Endometrium (tissue), 2 donors: ENCODE measurements around the gene BLACAT1.

ENCODE experiments used
- FAIRE-seq: peaks from 2 replicates; lab custom pipeline; 2012; peaks lifted over from hg19 to GRCh38; lab: Jason Lieb, UNC
- donor health status: control.
- donor health status: control.

The BLACAT1 gene

GRCh38 chr1:205456868-205457745 lies 1.3 kb upstream of the BLACAT1 start:
- FAIRE-seq = no peak

DNA sequence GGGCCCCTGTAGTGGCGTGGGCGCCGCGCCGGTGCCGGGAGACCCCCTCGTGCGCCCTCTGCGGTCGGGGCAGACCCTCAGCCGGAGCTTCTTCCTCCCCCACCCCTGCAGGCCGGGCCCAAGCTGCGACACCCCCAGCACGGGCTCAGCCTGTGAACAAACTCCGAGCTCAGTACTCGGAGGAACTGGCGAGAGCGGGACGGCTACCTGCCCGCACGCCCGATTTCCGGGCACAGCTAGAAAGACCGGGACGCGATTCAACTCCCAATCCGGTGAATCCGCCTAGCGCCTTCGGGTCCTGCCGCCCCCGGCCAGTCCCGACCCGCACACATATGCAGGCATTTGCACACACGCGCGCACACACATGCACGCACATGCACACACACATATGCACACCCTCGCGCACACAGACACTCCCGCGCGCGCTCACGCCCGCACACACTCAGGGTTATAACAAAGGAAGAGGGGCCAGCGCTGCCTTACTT lies 580 bp upstream of the BLACAT1 start:
- no peak for FAIRE-seq

GRCh38 chr1:205454903-205455335 lies 926 bp downstream of the BLACAT1 start:
- no peak for FAIRE-seq

DNA sequence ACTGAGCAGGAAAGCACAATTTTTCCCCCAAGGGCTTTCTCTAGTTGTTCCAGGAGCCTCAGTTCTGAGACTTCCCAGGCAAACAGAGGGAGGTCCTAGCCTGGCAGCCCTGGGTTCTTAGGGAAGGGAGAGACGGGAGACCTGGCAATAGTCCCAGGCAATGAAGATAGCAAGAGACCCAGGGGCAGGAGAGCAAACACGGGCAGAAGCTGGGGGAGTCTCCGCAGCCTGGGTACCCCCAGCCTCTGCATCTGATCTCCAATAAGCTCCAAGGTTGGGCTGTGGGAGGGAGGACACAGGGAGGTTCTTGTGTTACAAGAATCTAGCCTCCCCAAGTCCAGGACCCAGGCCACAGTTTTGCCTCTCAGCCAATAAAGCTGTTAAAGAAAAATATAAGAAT lies 2.4 kb downstream of the BLACAT1 start:
- FAIRE-seq = no peak

- FAIRE-seq = no peak
These were observed 2.9 kb downstream of the BLACAT1 start for GRCh38 chr1:205452933-205453332.

- FAIRE-seq = no peak
These were observed 3.5 kb downstream of the BLACAT1 start for GRCh38 chr1:205452364-205452763.

- no peak for FAIRE-seq
These were observed 4.1 kb downstream of the BLACAT1 start for GRCh38 chr1:205451759-205452164.

- no peak for FAIRE-seq
These were observed 4.6 kb downstream of the BLACAT1 start for GRCh38 chr1:205451202-205451601.

- no peak for FAIRE-seq
These were observed 5.4 kb downstream of the BLACAT1 start for GRCh38 chr1:205450448-205450847.

DNA sequence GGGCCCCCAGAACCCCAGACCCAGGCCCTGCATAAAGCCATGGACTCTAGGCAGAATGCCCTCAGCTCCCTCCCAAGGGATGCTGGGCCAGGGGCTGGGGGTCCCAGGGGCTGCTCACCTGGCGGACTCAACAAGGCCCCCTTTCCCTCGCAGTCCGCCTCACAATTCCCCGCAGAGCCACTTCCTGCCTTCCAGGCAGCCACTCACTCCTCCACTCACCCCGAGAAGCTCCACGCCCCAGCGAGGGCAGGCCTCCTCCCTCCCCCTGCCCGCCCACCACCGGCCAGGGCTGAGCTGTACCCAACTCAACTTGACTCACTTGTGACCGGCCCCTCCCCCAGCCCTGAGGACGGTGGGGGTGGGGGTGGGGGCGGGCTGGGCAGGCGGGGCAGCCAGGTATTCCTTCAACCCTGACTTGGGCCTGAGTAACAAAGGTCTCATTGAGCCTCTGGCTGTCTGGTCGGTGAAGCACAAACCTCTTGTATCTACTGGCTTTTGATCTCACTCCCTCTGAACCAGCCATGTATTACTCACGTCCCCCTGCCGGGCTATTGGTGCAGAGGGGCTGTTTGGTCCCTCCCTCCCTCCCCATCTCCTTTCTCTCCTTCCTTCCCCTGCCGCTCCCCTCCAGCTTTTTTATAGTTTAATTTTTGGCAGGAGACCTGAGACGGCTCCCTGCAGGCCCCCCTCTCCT lies 5.9 kb downstream of the BLACAT1 start:
- no peak for FAIRE-seq

- no peak for FAIRE-seq
These were observed 6.5 kb downstream of the BLACAT1 start for GRCh38 chr1:205449254-205449749.

DNA sequence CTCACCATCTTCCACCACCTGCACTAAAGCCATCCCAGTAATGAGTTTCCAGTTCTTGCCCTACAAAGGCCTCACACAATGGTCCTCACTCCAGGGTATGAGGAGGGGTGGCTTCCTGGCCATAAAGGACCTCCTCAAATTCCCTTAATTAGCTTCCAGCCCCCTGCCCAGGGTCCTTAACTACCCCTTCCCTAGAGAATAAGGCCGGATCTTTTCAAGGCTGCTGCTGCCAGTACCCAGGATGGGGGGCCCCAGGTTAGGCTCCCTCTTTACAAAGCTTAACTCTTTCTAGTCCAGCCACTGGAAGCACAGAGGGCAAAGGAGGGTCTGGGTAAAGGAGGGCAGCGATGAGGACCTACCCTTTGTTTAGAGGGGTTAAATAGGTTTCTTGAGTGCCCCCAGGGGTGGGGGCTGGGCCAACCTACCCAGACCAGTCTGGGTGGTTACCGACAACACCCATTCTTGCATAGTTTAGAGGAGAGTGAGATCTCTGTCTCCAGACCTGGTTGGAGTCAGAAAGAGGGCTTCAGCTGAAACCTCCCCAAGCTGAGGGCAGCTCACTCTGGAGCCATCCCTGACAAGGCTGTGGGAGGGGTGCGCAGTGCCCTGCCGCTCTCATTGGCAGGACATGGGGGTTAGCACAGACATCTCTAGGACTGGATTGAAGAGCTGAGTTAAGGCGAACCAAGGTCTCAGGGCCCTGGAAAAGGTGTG lies 7.1 kb downstream of the BLACAT1 start:
- no peak for FAIRE-seq

DNA sequence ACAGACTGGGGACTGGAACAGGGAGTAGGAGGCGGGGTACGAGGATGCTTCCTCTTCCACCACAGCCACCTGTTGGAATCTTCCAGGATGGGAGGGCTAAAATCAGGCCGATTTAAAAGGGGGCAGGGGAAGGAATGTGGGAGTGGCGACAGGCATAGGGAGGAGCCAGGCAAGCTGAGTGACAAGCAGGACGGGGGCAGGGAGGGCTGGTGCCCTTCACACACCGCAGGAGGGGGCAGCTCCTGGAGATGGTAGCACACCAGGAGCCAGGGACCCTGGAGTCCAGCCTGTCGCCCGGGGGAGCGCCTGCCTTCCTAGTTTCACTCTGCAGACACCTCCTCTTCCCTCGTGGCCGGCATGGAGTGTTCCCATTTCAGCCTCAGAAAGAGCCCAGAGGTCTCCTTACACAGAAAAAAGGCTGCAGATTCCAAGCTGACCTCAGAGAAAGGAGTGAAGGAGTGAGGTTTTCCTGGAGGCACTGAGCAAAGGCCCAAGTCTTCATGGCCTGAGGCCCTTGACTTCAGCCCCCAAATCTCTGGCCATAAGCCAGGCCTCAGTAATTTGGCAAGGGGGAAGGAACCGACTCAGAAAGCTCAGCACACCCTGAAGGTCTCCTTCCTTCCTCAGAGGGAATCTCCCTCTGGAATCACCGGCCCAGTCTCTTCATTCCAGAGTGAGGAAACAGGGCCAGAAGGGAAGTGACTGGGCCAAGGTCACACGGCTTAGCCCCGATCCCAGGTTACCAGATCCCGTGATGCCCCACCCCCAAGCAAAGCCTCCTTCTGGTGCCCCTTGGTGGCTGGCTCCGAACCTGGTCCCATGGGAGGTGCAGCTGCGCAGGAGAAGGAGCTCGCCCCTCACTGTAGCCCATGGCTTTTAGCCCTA lies 8.1 kb downstream of the BLACAT1 start:
- FAIRE-seq = no peak

- FAIRE-seq = no peak
These were observed 9.0 kb downstream of the BLACAT1 start for GRCh38 chr1:205446828-205447227.

- no peak for FAIRE-seq
These were observed 10.3 kb downstream of the BLACAT1 start for GRCh38 chr1:205445646-205445935.

DNA sequence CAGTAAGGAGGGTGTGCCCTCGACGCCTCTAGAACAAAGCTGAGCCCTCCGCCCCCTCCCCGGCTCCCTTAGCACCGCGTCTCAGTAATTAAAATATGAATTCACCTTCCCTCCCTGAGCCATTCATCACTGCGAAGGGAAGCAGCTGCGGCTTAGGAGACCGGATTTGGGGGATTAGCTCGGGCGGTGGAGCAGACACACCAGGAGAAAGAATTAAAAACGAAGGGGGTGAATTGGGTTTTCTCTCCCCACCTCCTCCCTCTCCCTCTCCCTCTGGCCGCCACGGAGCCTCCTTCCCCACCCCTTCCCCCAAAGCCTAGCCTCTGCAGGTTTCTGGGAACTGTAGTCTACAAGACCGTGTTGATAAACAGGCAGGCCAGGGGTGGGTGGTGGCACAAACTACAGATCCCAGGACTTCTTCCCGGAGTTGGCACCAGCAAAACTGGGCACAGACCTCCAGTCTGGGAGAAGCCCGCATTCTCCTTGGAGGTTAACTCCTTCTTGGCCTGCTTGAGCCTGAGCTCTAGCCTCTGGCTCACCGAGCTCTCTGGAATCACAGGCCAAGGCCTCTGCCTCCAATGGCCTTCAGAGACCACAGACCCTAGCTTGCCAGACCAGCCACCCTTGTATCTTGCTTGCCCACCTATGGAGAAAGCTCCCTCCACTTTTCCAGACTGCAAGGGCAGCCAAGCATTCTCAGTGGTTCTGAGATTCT lies 10.8 kb downstream of the BLACAT1 start:
- no peak for FAIRE-seq

DNA sequence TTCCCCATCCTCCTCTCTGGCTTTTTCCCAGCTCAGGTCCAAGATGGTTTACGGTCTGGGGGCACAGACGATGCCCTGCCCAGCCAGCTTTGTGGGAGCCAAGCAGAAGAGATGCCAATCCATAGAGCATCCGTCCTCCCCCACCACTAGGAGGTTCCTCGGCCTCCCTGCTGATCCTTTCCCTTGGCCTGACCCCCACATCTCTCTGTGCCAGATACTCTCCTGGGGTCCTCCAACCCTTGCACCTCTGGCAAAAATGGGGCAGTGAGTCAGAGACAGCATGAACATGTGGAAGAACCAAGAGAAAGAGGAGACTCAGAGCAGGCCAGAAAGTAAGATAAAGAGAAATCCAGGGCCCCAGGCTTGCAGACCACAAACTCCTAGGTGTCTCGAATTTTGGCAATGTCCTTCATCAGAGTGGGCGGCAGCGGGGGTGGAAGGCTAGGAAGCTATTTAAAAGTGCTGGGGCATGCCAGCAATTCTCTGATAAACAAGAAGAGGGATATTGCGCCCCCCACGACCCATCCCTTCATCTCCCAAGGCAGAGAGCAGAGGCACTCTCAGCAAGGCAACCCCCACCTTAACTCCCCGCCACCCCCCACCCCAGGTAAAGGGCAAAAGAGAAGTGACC lies 11.4 kb downstream of the BLACAT1 start:
- no peak for FAIRE-seq

GRCh38 chr1:205443585-205444299 lies 12.1 kb downstream of the BLACAT1 start:
- FAIRE-seq = no peak

GRCh38 chr1:205442051-205442725 lies 13.7 kb downstream of the BLACAT1 start:
- FAIRE-seq = no peak
